B cell (primary cell): ENCODE measurements around the gene RASD1. TPM values are rescaled to one million over a fixed set of nuclear protein-coding genes. Genes with fewer than 3 reads are reported as not detected.

ENCODE experiments used
- ATAC-seq: fragments of 200-7000 bp; cut with Tn5 transposase; one replicate; pipeline ENCODE4 v1.10.0; 2021; ENCODE audit warnings: low read depth, mild to moderate bottlenecking, moderate number of reproducible peaks, moderate library complexity
- CTCF ChIA-PET: fragments of 350-600 bp; sonication (Branson Sonifier 250); formaldehyde crosslinking; loops from one replicate; lab custom pipeline; 2021; ENCODE audit warnings: antibody characterized with exemption, inconsistent platforms; lab: Charles Lee
- POLR2A ChIA-PET: fragments of 350-600 bp; sonication (Branson Sonifier 250); formaldehyde crosslinking; loops from one replicate; lab custom pipeline; 2021; ENCODE audit warnings: antibody characterized with exemption; lab: Charles Lee
- DNase-seq: peaks from one replicate; pipeline ENCODE4 v3.0.0; 2013
- H2AFZ ChIP-seq: 2 replicates; pipeline ENCODE4 v1.6.1; 2012; ENCODE audit warnings: mild to moderate bottlenecking, low read depth, low read length; ENCODE audit not compliant: insufficient read depth, poor library complexity, severe bottlenecking
- H3K27ac ChIP-seq, 2 donors: 1 replicate in 1 of 2; 2 replicates in 1 of 2; pipeline ENCODE4 v1.5.1; 2012 to 2013; ENCODE audit warnings: low read length in 2 of 2, mild to moderate bottlenecking in 2 of 2, moderate library complexity in 1 of 2
- H3K27me3 ChIP-seq, 4 experiments: fragments of 200-600 bp in 1 of 4; sonication (generic) in 1 of 4; replicated peaks in 1 of 4; 1 replicate in 2 of 4; 2 replicates in 2 of 4; pipeline versions ENCODE4 v1.6.1 to v1.7.0; 2013 to 2016; ENCODE audit warnings: low read length in 3 of 4, mild to moderate bottlenecking in 2 of 4, mixed read lengths in 1 of 4, moderate library complexity in 1 of 4; ENCODE audit not compliant: insufficient read depth in 4 of 4, control insufficient read depth in 3 of 4; ENCODE audit errors: control extremely low read depth in 1 of 4
- H3K36me3 ChIP-seq, 2 experiments: replicated peaks in 1 of 2; 1 replicate in 1 of 2; 2 replicates in 1 of 2; pipeline versions ENCODE4 v1.6.1 to v1.7.1; 2013; ENCODE audit warnings: low read length in 1 of 2; ENCODE audit not compliant: insufficient read depth in 2 of 2, control insufficient read depth in 1 of 2; ENCODE audit errors: control extremely low read depth in 1 of 2, extremely low read depth in 1 of 2
- H3K4me1 ChIP-seq, 2 donors: fragments of 200-600 bp in 1 of 2; sonication (generic) in 1 of 2; 1 replicate in 1 of 2; 2 replicates in 1 of 2; pipeline versions ENCODE4 v1.5.1 to v1.6.1; 2013 to 2017; ENCODE audit warnings: low read length in 2 of 2; ENCODE audit not compliant: control insufficient read depth in 2 of 2, insufficient read depth in 2 of 2
- H3K4me2 ChIP-seq: replicated peaks from 2 replicates; pipeline ENCODE3; 2012; ENCODE audit warnings: mild to moderate bottlenecking, low read depth, low read length; ENCODE audit not compliant: poor library complexity, severe bottlenecking
- H3K4me3 ChIP-seq, 5 experiments: fragments of 200-600 bp in 1 of 5; sonication (generic) in 1 of 5; 1 replicate in 3 of 5; 2 replicates in 2 of 5; pipeline versions ENCODE4 v1.5.1 to v1.7.0; 2011 to 2016; ENCODE audit warnings: low read length in 4 of 5, mild to moderate bottlenecking in 4 of 5, low read depth in 2 of 5, control low read depth in 1 of 5, moderate library complexity in 1 of 5; ENCODE audit not compliant: insufficient read depth in 1 of 5; ENCODE audit errors: control extremely low read depth in 1 of 5, extremely low read depth in 1 of 5
- H3K79me2 ChIP-seq: fragments of 200-600 bp; sonication (generic); one replicate; pipeline ENCODE4 v1.6.0; 2016; ENCODE audit warnings: low read length; ENCODE audit not compliant: control insufficient read depth, insufficient read depth
- H3K9ac ChIP-seq: fragments of 200-600 bp; sonication (generic); 2 replicates; pipeline ENCODE4 v1.6.1; 2017; ENCODE audit warnings: mild to moderate bottlenecking, low read length, moderate library complexity
- H3K9me3 ChIP-seq, 3 donors: one replicate each; pipeline versions ENCODE4 v1.6.1 to v1.7.1; 2013; ENCODE audit warnings: low read length in 2 of 3; ENCODE audit not compliant: control insufficient read depth in 2 of 3, insufficient read depth in 1 of 3; ENCODE audit errors: control extremely low read depth in 1 of 3
- H4K20me1 ChIP-seq: 2 replicates; pipeline ENCODE4 v1.6.0; 2012; ENCODE audit warnings: mild to moderate bottlenecking, low read length; ENCODE audit not compliant: insufficient read depth, control insufficient read depth, poor library complexity, severe bottlenecking
- H3K27ac Mint-ChIP-seq: one replicate; pipeline ENCODE4 v1.8.0; 2021; ENCODE audit warnings: mixed read lengths
- H3K27me3 Mint-ChIP-seq: one replicate; pipeline ENCODE4 v1.8.0; 2021; ENCODE audit warnings: mixed read lengths
- H3K4me1 Mint-ChIP-seq: one replicate; pipeline ENCODE4 v1.8.0; 2021; ENCODE audit warnings: mixed read lengths
- H3K4me3 Mint-ChIP-seq: one replicate; pipeline ENCODE4 v1.8.0; 2021; ENCODE audit warnings: mixed read lengths
- H3K9me3 Mint-ChIP-seq: one replicate; pipeline ENCODE4 v1.8.0; 2022; ENCODE audit warnings: mixed read lengths; ENCODE audit not compliant: insufficient read depth
- EZH2 ChIP-seq: IDR thresholded peaks from 2 replicates; pipeline ENCODE4 v1.6.1; 2012; ENCODE audit warnings: borderline replicate concordance, low read depth, mild to moderate bottlenecking, moderate library complexity, low read length; ENCODE audit not compliant: insufficient read depth, poor library complexity, severe bottlenecking
- WGBS: methylation state at CpG from one replicate; pipeline ENCODE4 v1.1.5; 2013; ENCODE audit warnings: missing lambda C conversion rate; ENCODE audit not compliant: insufficient coverage; 5-methylcytosine and 5-hydroxymethylcytosine counted together
- intact Hi-C: fragments of 100-400 bp; cut with micrococcal nuclease; formaldehyde crosslinking; loops from one replicate; pipeline ENCODE4 v1.10.0; 2022
- polyA plus RNA-seq: library from polyadenylated mRNA; depleted of rRNA; stranded (reverse); fragments of >200 nt; gene quantifications from 2 replicates; pipeline ENCODE4 v1.2.3, GENCODE V29; 2012
- total RNA-seq, 2 donors: library from RNA; stranded (reverse); fragments of 120-200 nt in 1 of 2; gene quantifications; 1 replicate in 1 of 2; 2 replicates in 1 of 2; pipeline versions ENCODE4 v1.2.3 to v1.2.4, GENCODE V29; 2013 to 2022
- TF ChIP-seq, protein P1 (sequence below): fragments of 200-600 bp; IDR thresholded peaks from one replicate; pipeline ENCODE4 v1.8.0; 2022; ENCODE audit warnings: antibody characterized with exemption, mild to moderate bottlenecking

RASD1 gene
- total and polyA plus RNA-seq, 2 donors (not counting 1 experiment from before 2014, with no cell fraction given) = 0.95 to 3.2 TPM

GRCh38 chr17:17463821-17464220 is 32.4 kb downstream of the RASD1 start:
- ATAC-seq = no peak
- no peak overlapping the region for H2AFZ ChIP-seq
- no peak overlapping the region for H3K27ac ChIP-seq
- Mint-ChIP-seq H3K4me1 (no peaks in the 10 kb centered on the region), H3K27me3 (peaks cover 32% of the 10 kb centered on the region), H3K4me3 (no peak overlapping the region), H3K9me3 (peaks cover 6% of the 10 kb centered on the region), H3K27ac (no peak overlapping the region)
- intact Hi-C loops = no loop called here
- H3K9ac ChIP-seq = no peak overlapping the region
- 98% methylated on average over 6 of the region's 6 CpGs for WGBS
- no peaks in the 10 kb centered on the region for H3K36me3 ChIP-seq
- no peaks in the 10 kb centered on the region for H3K79me2 ChIP-seq
- POLR2A ChIA-PET = no interaction called here
- TF ChIP-seq EZH2 = no peak
- TF ChIP-seq, protein P1, sequence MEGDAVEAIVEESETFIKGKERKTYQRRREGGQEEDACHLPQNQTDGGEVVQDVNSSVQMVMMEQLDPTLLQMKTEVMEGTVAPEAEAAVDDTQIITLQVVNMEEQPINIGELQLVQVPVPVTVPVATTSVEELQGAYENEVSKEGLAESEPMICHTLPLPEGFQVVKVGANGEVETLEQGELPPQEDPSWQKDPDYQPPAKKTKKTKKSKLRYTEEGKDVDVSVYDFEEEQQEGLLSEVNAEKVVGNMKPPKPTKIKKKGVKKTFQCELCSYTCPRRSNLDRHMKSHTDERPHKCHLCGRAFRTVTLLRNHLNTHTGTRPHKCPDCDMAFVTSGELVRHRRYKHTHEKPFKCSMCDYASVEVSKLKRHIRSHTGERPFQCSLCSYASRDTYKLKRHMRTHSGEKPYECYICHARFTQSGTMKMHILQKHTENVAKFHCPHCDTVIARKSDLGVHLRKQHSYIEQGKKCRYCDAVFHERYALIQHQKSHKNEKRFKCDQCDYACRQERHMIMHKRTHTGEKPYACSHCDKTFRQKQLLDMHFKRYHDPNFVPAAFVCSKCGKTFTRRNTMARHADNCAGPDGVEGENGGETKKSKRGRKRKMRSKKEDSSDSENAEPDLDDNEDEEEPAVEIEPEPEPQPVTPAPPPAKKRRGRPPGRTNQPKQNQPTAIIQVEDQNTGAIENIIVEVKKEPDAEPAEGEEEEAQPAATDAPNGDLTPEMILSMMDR = no peak
- H3K4me3 ChIP-seq = no peak overlapping the region
- no peaks in the 10 kb centered on the region for H3K27me3 ChIP-seq
- no peak overlapping the region for H3K4me2 ChIP-seq
- H3K9me3 ChIP-seq = peaks cover 0 to 8% (median 0%) of the 10 kb centered on the region in 3 donors
- no peaks in the 10 kb centered on the region for H3K4me1 ChIP-seq
- CTCF ChIA-PET = no interaction called here
- DNase-seq = no peak
- no peaks in the 10 kb centered on the region for H4K20me1 ChIP-seq

DNA sequence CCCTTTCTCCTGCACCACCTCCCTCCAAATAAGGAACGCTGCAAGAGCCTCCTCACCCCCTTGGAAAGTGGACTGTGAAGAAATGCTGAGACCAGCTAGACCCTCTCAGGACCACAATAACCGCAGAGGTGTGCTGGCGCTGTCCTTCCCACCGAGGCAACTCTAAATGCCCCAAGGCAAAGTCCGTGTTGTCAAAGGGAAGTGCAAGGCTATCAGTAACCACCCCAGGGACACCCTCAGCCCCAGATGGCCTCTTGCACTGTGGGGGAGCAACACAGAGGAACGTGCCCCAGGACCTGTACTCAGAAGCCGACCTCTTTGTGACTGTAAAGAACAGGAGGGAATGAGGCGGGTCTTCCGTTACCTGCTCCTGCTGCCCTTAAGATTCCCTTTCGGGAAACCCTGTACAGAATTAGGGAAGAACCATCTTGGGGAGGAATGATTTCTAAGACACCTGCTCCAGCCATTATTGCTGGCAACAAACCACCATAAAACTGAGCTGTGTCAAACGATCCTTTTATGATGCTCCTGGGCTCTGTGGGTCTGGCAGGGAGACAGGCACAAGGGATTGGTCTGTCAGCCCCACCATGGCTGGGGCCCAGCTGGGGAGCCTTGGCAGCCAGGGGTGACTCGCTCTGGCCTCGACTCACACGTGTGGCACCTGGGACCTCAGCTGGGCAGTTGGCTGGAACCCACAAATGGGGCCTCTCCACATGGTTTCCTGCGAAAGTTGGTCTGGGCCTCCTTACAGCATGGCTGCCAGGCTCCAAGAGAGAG is 34.0 kb downstream of the RASD1 start:
- Histone ChIP-seq H3K9ac (no peak overlapping the region), H3K27ac (no peak overlapping the region), H3K4me2 (no peak overlapping the region), H3K36me3 (no peaks in the 10 kb centered on the region), H4K20me1 (no peaks in the 10 kb centered on the region), H3K79me2 (no peaks in the 10 kb centered on the region), H3K4me1 (no peaks in the 10 kb centered on the region), H3K9me3 (peaks cover 0 to 8% (median 0%) of the 10 kb centered on the region in 3 donors), H3K27me3 (no peaks in the 10 kb centered on the region), H2AFZ (no peak overlapping the region), H3K4me3 (no peak overlapping the region)
- DNase-seq (no peak), ATAC-seq (no peak)
- ChIA-PET POLR2A (no interaction called here), CTCF (interaction anchor here (1.5 kb wide), 1 partner anchor 34 kb away, joined by 3 read pairs; the partner anchor contains the start of gene RASD1)
- no peaks in the 10 kb centered on the region for H3K4me1 Mint-ChIP-seq
- WGBS = 64% methylated on average over 15 of the region's 15 CpGs
- no peak overlapping the region for H3K27ac Mint-ChIP-seq
- peaks cover 26% of the 10 kb centered on the region for H3K27me3 Mint-ChIP-seq
- H3K9me3 Mint-ChIP-seq = peaks cover 4% of the 10 kb centered on the region
- intact Hi-C loops = no loop called here
- TF ChIP-seq, protein P1 = no peak
- no peak for TF ChIP-seq EZH2
- H3K4me3 Mint-ChIP-seq = no peak overlapping the region
